Loucy (cell line): ENCODE results near the gene ZNF207.

ENCODE experiments used
- H2AFZ ChIP-seq: fragments of 200-600 bp; sonication (generic); 2 replicates; pipeline ENCODE4 v1.6.0; 2016; ENCODE audit warnings: antibody characterized with exemption, mild to moderate bottlenecking, low read length, moderate library complexity
- H3F3A ChIP-seq: fragments of 200-600 bp; 2 replicates; pipeline ENCODE4 v1.6.0; 2016; ENCODE audit warnings: antibody characterized with exemption, low read depth, mild to moderate bottlenecking
- H3K27me3 ChIP-seq: fragments of 200-600 bp; sonication (generic); 2 replicates; pipeline ENCODE4 v1.6.1; 2014; ENCODE audit warnings: low read length, mild to moderate bottlenecking; ENCODE audit not compliant: insufficient read depth, poor library complexity, severe bottlenecking
- H3K36me3 ChIP-seq: fragments of 200-600 bp; sonication (generic); 2 replicates; pipeline ENCODE4 v1.6.1; 2016; ENCODE audit warnings: low read length; ENCODE audit not compliant: insufficient read depth
- H3K4me1 ChIP-seq: fragments of 200-600 bp; sonication (generic); 2 replicates; pipeline ENCODE4 v1.5.1; 2014; ENCODE audit warnings: low read length, mild to moderate bottlenecking; ENCODE audit not compliant: insufficient read depth, poor library complexity, severe bottlenecking
- H3K4me2 ChIP-seq: fragments of 200-600 bp; sonication (generic); 2 replicates; pipeline ENCODE4 v1.6.0; 2014; ENCODE audit warnings: antibody characterized with exemption, low read length, low read depth, mild to moderate bottlenecking; ENCODE audit not compliant: poor library complexity, severe bottlenecking
- H3K4me3 ChIP-seq: fragments of 200-600 bp; sonication (generic); 2 replicates; pipeline ENCODE4 v1.5.1; 2014; ENCODE audit warnings: low read length, mild to moderate bottlenecking, mixed read lengths; ENCODE audit not compliant: poor library complexity, severe bottlenecking
- H3K79me2 ChIP-seq: fragments of 200-600 bp; sonication (generic); 2 replicates; pipeline ENCODE4 v1.6.1; 2014; ENCODE audit warnings: low read length; ENCODE audit not compliant: insufficient read depth
- H3K9ac ChIP-seq: fragments of 200-600 bp; sonication (generic); 2 replicates; pipeline ENCODE4 v1.6.0; 2014; ENCODE audit warnings: mild to moderate bottlenecking, low read depth, low read length, moderate library complexity; ENCODE audit not compliant: poor library complexity, severe bottlenecking
- H3K9me2 ChIP-seq: fragments of 200-600 bp; sonication (generic); replicated peaks from 2 replicates; pipeline ENCODE4 v1.6.1; 2016; ENCODE audit warnings: low read depth, low read length, mixed read lengths
- H3K9me3 ChIP-seq: fragments of 200-600 bp; sonication (generic); 2 replicates; pipeline ENCODE4 v1.6.1; 2014; ENCODE audit warnings: mild to moderate bottlenecking, antibody characterized with exemption, low read length, low read depth; ENCODE audit not compliant: insufficient read depth
- H4K20me1 ChIP-seq: fragments of 200-600 bp; sonication (generic); 2 replicates; pipeline ENCODE4 v1.6.0; 2014; ENCODE audit warnings: antibody characterized with exemption, low read length, mild to moderate bottlenecking; ENCODE audit not compliant: insufficient read depth, poor library complexity, severe bottlenecking
- CTCF ChIP-seq: fragments of 200-600 bp; sonication (generic); conservative IDR thresholded peaks from 2 replicates; pipeline ENCODE4 v1.5.1; 2014; ENCODE audit warnings: mild to moderate bottlenecking, antibody characterized with exemption, low read length
- EZH2phosphoT487 ChIP-seq: fragments of 200-600 bp; IDR thresholded peaks from 2 replicates; pipeline ENCODE4 v1.6.1; 2018; ENCODE audit warnings: antibody characterized with exemption, mild to moderate bottlenecking, moderate library complexity, borderline replicate concordance

The ZNF207 gene

GRCh38 chr17:32388613-32389459 is 38.9 kb downstream of the ZNF207 start:
- H3K36me3 ChIP-seq = no peaks in the 10 kb centered on the region
- H3K4me2 ChIP-seq = no peak overlapping the region
- H3K79me2 ChIP-seq = no peaks in the 10 kb centered on the region
- H2AFZ ChIP-seq = no peak overlapping the region
- H4K20me1 ChIP-seq = no peaks in the 10 kb centered on the region
- H3K9me3 ChIP-seq = no peaks in the 10 kb centered on the region
- no peaks in the 10 kb centered on the region for H3K9me2 ChIP-seq
- TF ChIP-seq EZH2phosphoT487 (no peak), CTCF (no peak)
- H3K4me3 ChIP-seq = no peak overlapping the region
- no peaks in the 10 kb centered on the region for H3F3A ChIP-seq
- H3K4me1 ChIP-seq = no peaks in the 10 kb centered on the region
- H3K27me3 ChIP-seq = no peaks in the 10 kb centered on the region
- no peak overlapping the region for H3K9ac ChIP-seq

- H3K36me3 ChIP-seq = no peaks in the 10 kb centered on the region
- H3K79me2 ChIP-seq = no peaks in the 10 kb centered on the region
- H3K4me3 ChIP-seq = no peak overlapping the region
- no peak overlapping the region for H3K9ac ChIP-seq
- no peaks in the 10 kb centered on the region for H3K9me3 ChIP-seq
- H3K4me1 ChIP-seq = no peaks in the 10 kb centered on the region
- H3K4me2 ChIP-seq = no peak overlapping the region
- no peaks in the 10 kb centered on the region for H3F3A ChIP-seq
- H4K20me1 ChIP-seq = no peaks in the 10 kb centered on the region
- H2AFZ ChIP-seq = no peak overlapping the region
- TF ChIP-seq EZH2phosphoT487 (no peak), CTCF (no peak)
- no peaks in the 10 kb centered on the region for H3K9me2 ChIP-seq
- no peaks in the 10 kb centered on the region for H3K27me3 ChIP-seq
Observed at GRCh38 chr17:32393904-32394303, 43.9 kb downstream of the ZNF207 start.

- TF ChIP-seq CTCF = no peak
- no peak for TF ChIP-seq EZH2phosphoT487
- H3K4me3 ChIP-seq = no peak overlapping the region
- H3K9ac ChIP-seq = no peak overlapping the region
- no peaks in the 10 kb centered on the region for H3K79me2 ChIP-seq
- no peaks in the 10 kb centered on the region for H3K27me3 ChIP-seq
- no peaks in the 10 kb centered on the region for H4K20me1 ChIP-seq
- H2AFZ ChIP-seq = no peak overlapping the region
- no peak overlapping the region for H3K4me2 ChIP-seq
- H3K9me3 ChIP-seq = no peaks in the 10 kb centered on the region
- H3K36me3 ChIP-seq = no peaks in the 10 kb centered on the region
- no peaks in the 10 kb centered on the region for H3K4me1 ChIP-seq
- no peaks in the 10 kb centered on the region for H3K9me2 ChIP-seq
- H3F3A ChIP-seq = no peaks in the 10 kb centered on the region
Observed at GRCh38 chr17:32396343-32396742, 46.4 kb downstream of the ZNF207 start.
